Loucy (cell line): ENCODE measurements around the gene ANKRD35.

Experiments used
- CTCF ChIP-seq: fragments of 200-600 bp; sonication (generic); conservative IDR thresholded peaks from 2 replicates; pipeline ENCODE4 v1.5.1; 2014; ENCODE audit warnings: mild to moderate bottlenecking, antibody characterized with exemption, low read length
- EZH2phosphoT487 ChIP-seq: fragments of 200-600 bp; IDR thresholded peaks from 2 replicates; pipeline ENCODE4 v1.6.1; 2018; ENCODE audit warnings: antibody characterized with exemption, mild to moderate bottlenecking, moderate library complexity, borderline replicate concordance

DNA sequence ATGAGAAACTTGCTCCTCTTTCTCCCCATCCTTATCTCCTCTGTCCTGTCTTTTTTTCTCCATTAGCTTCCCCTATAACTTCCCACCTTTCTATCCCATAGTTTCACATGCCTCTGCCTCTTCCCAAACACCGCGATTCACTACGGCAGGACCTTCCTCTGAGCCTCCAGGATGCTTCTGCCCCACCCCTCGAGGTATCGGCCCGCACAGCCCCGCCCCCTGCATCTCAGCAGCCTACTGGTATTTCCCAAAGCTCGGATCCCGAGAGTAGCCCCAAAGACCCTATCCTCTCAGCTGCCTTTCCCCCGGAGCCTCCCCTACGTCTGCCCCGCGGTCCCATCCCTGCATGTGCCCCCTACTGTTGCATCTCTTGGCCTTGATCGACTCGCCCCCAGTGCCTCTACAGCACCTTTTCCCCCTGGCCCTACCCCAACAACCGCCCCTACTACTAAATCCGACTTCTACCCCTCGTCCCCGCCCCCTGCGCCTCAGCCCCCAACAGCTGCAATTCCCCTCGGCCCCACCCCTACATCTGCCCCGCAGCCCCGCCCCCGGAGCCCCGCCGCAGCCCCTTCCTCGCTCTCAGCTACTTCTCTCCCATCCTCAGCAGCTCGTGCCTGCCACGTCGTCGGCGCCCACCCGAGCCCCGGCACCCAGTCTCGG is 27.3 kb downstream of the ANKRD35 start:
- TF ChIP-seq CTCF, result no peak
- TF ChIP-seq EZH2phosphoT487, result no peak
